PC-9 (cell line): ENCODE data around the gene OSTN.

Source experiments
- CTCF ChIP-seq: fragments of 200-600 bp; sonication (generic); conservative IDR thresholded peaks from 2 replicates; pipeline ENCODE4 v1.6.1; 2017; ENCODE audit warnings: mixed run types, antibody characterized with exemption, mild to moderate bottlenecking, moderate library complexity
- EZH2 ChIP-seq: fragments of 200-600 bp; sonication (generic); IDR thresholded peaks from 2 replicates; pipeline ENCODE4 v1.8.0; 2017; ENCODE audit warnings: antibody characterized with exemption, low read depth

GRCh38 chr3:191290311-191291025 lies 91.4 kb downstream of the OSTN start:
- TF ChIP-seq CTCF: no peak
- no peak for TF ChIP-seq EZH2
